ES-I3 (cell line): Measurements from ENCODE around the gene NKAIN1.
"Not testable (repeated sequence)": the region's sequence is repeated elsewhere in the genome, so short reads cannot be mapped to it uniquely, and the experiment has no call there.

Experiments used
- H3K36me3 ChIP-seq: 2 replicates; pipeline ENCODE4 v1.6.1; 2013; ENCODE audit warnings: mild to moderate bottlenecking, low read length, control low read depth, moderate library complexity; ENCODE audit not compliant: insufficient read depth
- H3K4me1 ChIP-seq: 2 replicates; pipeline ENCODE4 v1.6.1; 2013; ENCODE audit warnings: mild to moderate bottlenecking, control low read depth, low read length; ENCODE audit not compliant: insufficient read depth
- H3K9ac ChIP-seq: 2 replicates; pipeline ENCODE4 v1.6.1; 2013; ENCODE audit warnings: low read depth, mild to moderate bottlenecking, low read length, moderate library complexity
- H3K9me3 ChIP-seq: 2 replicates; pipeline ENCODE4 v1.6.1; 2013; ENCODE audit warnings: mild to moderate bottlenecking, low read length, moderate library complexity; ENCODE audit not compliant: control insufficient read depth, insufficient read depth

Gene NKAIN1

DNA sequence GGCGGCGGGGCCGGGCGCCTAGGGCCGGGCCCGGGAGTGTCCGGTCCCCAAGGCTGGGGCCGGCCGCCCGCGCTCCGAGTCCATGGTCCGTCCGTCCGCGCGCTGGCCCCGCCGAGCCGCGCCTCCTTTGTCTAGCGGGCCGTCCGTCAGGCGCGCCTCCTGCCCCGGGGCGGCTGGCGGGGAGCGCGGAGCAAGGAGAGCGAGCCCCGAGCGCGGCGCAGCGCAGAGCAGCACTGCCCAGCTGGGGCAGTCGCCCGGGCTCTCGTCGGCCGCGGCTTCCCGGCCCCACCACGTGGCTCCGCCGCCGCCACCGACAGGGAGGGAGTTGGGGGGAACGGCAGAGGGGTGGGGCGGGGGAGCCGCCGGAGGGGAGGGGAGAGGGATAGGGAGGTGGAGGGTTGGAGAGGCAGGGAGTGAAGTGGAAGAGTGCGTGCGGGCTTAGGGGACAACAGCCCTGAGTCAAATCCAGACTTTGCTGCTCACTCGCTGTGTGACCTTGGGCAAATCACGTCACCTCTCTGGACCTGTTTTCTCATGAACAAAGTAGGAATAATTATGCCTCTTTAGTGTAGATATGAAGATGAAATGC is at the start of gene NKAIN1:
Gene NKAIN1, minus strand, starts transcription at position 235 of the 589 bp plus-strand sequence. CDS start 340 bp downstream, outside the sequence.
- Histone ChIP-seq H3K36me3 (no peaks in the 10 kb centered on the region), H3K9me3 (no peaks in the 10 kb centered on the region), H3K9ac (peak within 1 kb of the TSS; percentile 58), H3K4me1 (0 out of 2 replicates have a peak, but pooled peaks cover 2% of the 10 kb centered on the region)

GRCh38 chr1:31289021-31289420 is 49.3 kb upstream of the NKAIN1 start:
- H3K9ac ChIP-seq = no peak overlapping the region
- no peaks in the 10 kb centered on the region for H3K4me1 ChIP-seq
- H3K9me3 ChIP-seq = no peaks in the 10 kb centered on the region
- H3K36me3 ChIP-seq = peaks cover 42% of the 10 kb centered on the region

- H3K36me3 ChIP-seq = peaks cover 33% of the 10 kb centered on the region
- H3K9ac ChIP-seq, H3K9me3 ChIP-seq, H3K4me1 ChIP-seq: not testable (repeated sequence)
Measured at GRCh38 chr1:31287791-31288190, 48.1 kb upstream of the NKAIN1 start.

DNA sequence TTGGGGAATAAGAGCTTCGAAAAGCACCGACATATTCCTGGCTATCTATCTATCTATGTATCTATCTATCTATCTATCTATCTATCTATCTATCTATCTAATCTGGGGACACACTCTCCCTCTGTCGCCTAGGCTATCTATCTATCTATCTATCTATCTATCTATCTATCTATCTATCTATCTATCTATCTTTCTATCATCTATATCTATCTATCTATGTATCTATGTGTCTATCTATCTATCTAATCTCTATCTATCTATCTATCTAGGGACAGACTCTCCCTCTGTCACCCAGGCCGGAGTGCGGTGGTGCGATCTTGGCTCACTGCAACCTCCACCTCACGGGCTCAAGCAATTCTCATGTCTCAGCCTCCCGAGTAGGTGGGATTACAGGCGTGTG is 42.7 kb upstream of the NKAIN1 start:
- not testable (repeated sequence) for H3K4me1 ChIP-seq, H3K9ac ChIP-seq, H3K9me3 ChIP-seq
- H3K36me3 ChIP-seq = peaks cover 36% of the 10 kb centered on the region

DNA sequence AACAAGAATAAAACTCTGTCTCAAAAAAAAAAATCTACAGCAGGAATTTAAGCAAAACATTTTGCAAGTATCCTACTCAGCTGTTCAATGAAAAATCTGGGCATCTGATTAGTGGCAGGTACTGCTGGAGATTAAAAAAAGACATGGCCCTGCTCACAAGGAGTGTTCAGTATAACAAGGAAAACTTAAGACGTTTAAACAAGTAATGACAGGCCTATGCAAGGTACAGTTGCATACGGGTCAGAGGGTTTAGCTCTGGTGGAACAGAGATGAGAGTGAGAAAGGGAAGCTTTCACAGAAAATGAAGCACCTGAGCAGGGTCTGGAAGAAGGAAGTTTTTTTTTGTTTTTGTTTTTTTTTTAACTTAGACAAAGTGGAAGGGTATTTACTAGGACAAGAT is 33.9 kb upstream of the NKAIN1 start:
- Histone ChIP-seq H3K9me3 (no peaks in the 10 kb centered on the region), H3K4me1 (no peaks in the 10 kb centered on the region), H3K36me3 (peaks cover 46% of the 10 kb centered on the region), H3K9ac (no peak overlapping the region)

DNA sequence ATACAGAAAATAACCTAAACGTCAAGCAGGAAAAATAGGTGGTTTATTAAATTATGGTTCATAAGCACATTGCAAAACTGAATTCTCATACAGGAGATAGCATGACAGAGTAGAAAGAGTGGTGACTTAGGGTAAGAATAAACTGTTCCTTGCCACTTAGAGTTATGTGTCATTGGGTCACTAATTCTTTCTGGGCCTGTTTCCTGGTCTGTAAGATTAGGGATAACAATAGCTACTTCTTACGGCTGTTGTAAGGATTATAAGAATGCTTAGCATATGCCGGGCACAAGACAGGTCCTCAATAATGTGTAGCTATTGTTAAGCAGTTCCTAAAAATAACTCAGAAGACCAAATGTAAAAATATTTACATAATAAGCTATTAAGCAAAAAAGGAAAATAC is 32.7 kb upstream of the NKAIN1 start:
- peaks cover 45% of the 10 kb centered on the region for H3K36me3 ChIP-seq
- H3K9ac ChIP-seq = no peak overlapping the region
- H3K9me3 ChIP-seq = no peaks in the 10 kb centered on the region
- H3K4me1 ChIP-seq = no peaks in the 10 kb centered on the region

GRCh38 chr1:31266547-31266946 is 26.9 kb upstream of the NKAIN1 start:
- H3K9ac ChIP-seq = no peak overlapping the region

GRCh38 chr1:31264790-31265386 is 25.2 kb upstream of the NKAIN1 start:
- H3K36me3 ChIP-seq = peaks cover 40% of the 10 kb centered on the region
- H3K4me1 ChIP-seq = no peaks in the 10 kb centered on the region
- no peak overlapping the region for H3K9ac ChIP-seq
- H3K9me3 ChIP-seq = no peaks in the 10 kb centered on the region

More at GRCh38 chr1:31266547-31266946, 26.9 kb upstream of the NKAIN1 start:
- no peaks in the 10 kb centered on the region for H3K4me1 ChIP-seq
- H3K36me3 ChIP-seq = peaks cover 47% of the 10 kb centered on the region
- H3K9me3 ChIP-seq = no peaks in the 10 kb centered on the region

GRCh38 chr1:31263408-31263807 is 23.7 kb upstream of the NKAIN1 start:
- peaks cover 39% of the 10 kb centered on the region for H3K36me3 ChIP-seq
- H3K9ac ChIP-seq = no peak overlapping the region
- no peaks in the 10 kb centered on the region for H3K4me1 ChIP-seq
- no peaks in the 10 kb centered on the region for H3K9me3 ChIP-seq

GRCh38 chr1:31262393-31262792 is 22.7 kb upstream of the NKAIN1 start:
- not testable (repeated sequence) for H3K9ac ChIP-seq, H3K9me3 ChIP-seq, H3K4me1 ChIP-seq
- peaks cover 38% of the 10 kb centered on the region for H3K36me3 ChIP-seq

DNA sequence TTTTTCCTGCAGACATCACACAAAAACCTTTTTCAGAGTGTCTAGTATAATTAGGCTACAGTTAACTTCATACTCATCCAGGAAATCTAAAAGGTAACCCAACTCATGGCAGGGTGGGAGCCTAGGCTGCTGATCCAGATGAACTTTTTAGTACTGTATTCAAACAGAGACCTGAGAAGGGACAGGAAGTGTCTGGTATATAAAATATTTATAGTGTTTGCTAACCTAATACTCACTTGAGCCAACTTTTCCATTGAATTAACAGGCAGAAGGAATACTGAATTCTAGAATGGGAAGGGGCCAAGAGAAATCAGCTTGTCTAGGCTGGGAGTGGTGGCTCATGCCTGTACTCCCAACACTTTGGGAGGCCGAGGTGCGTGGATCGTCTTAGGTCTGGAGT is 22.2 kb upstream of the NKAIN1 start:
- Histone ChIP-seq H3K9me3 (no peaks in the 10 kb centered on the region), H3K9ac (no peak overlapping the region), H3K4me1 (no peaks in the 10 kb centered on the region), H3K36me3 (peaks cover 38% of the 10 kb centered on the region)

GRCh38 chr1:31259746-31260145 is 20.1 kb upstream of the NKAIN1 start:
- Histone ChIP-seq H3K9me3 (no peaks in the 10 kb centered on the region), H3K4me1 (no peaks in the 10 kb centered on the region), H3K36me3 (peaks cover 31% of the 10 kb centered on the region), H3K9ac (no peak overlapping the region)

DNA sequence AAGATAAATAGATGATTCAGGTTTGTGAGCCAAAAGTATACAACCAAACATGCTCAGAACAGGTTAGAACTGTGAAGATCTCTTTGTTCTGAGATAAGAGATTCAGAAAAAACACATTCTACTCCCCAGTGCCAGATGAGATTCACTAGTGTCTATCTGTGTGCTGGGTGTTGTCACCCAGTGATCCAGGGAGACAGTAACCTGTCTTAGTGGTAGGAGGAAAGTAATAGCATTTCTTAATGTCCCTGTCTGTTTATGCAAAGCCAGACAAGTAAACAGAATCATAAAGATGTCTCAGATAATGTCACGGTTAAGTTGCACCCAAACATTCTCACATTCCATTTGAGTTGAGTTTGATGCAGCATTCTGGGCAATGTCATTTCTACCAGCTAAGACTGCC is 18.9 kb upstream of the NKAIN1 start:
- Histone ChIP-seq H3K9ac (no peak overlapping the region), H3K36me3 (peaks cover 31% of the 10 kb centered on the region), H3K9me3 (no peaks in the 10 kb centered on the region), H3K4me1 (no peaks in the 10 kb centered on the region)

DNA sequence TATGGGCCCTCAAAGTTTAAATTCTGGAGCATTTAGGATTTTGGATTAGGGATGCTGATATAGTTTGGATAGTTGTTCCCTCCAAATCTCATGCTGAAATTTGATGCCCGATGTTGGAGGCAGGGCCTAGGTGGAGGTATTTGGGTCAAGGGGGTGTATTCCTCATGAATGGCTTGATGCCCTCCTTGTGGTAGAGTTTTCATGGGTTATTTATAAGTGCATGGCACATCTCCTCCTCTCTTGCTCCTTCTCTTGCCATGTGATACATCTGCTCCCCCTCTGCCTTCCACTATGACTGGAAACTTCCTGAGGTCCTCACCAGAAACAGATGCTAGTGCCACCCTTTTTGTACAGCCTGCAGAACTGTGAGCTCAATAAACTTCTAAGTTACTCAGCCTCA is 17.5 kb upstream of the NKAIN1 start:
- H3K9ac ChIP-seq = no peak overlapping the region
- H3K4me1 ChIP-seq = no peaks in the 10 kb centered on the region
- H3K9me3 ChIP-seq = no peaks in the 10 kb centered on the region
- H3K36me3 ChIP-seq = peaks cover 25% of the 10 kb centered on the region

- Histone ChIP-seq H3K4me1 (no peaks in the 10 kb centered on the region), H3K36me3 (no peaks in the 10 kb centered on the region), H3K9me3 (no peaks in the 10 kb centered on the region), H3K9ac (no peak overlapping the region)
Measured at GRCh38 chr1:31249854-31250253, 10.2 kb upstream of the NKAIN1 start.
